ENCODE data around the gene WDR77.

GRCh38 chr1:111466480-111466879 lies 17.4 kb upstream of the WDR77 start:
- TF ChIP-seq, protein P1, sequence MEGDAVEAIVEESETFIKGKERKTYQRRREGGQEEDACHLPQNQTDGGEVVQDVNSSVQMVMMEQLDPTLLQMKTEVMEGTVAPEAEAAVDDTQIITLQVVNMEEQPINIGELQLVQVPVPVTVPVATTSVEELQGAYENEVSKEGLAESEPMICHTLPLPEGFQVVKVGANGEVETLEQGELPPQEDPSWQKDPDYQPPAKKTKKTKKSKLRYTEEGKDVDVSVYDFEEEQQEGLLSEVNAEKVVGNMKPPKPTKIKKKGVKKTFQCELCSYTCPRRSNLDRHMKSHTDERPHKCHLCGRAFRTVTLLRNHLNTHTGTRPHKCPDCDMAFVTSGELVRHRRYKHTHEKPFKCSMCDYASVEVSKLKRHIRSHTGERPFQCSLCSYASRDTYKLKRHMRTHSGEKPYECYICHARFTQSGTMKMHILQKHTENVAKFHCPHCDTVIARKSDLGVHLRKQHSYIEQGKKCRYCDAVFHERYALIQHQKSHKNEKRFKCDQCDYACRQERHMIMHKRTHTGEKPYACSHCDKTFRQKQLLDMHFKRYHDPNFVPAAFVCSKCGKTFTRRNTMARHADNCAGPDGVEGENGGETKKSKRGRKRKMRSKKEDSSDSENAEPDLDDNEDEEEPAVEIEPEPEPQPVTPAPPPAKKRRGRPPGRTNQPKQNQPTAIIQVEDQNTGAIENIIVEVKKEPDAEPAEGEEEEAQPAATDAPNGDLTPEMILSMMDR (IDR thresholded peaks at IDR 0.05) = no peak
- no peak for TF ChIP-seq POLR2A (IDR thresholded peaks at IDR 0.05)

All from lower leg skin (tissue), 3 donors.